ENCODE data around the gene SERPINB1. TPM values are rescaled to one million over a fixed set of nuclear protein-coding genes. Genes with fewer than 3 reads are reported as not detected.
A peak's percentile ranks its signal among the peaks of the same experiment; 100 is the strongest.

The SERPINB1 gene
- total RNA-seq, 3 donors from 2014 or later (not counting 1 experiment from before 2014, with no cell fraction given), result 74.8 to 80.2 (median 78.1) TPM

GRCh38 chr6:2810092-2810671 lies 31.5 kb downstream of the SERPINB1 start:
- no peak for ATAC-seq
- no peaks in the 10 kb centered on the region for H3K9me3 ChIP-seq (ENCODE audit: control insufficient read depth, insufficient read depth, low read length)
- peaks cover 17 to 33% of the 10 kb centered on the region in 2 donors for H3K4me1 Mint-ChIP-seq
- no peak for DNase-seq
- H3K27ac ChIP-seq (ENCODE audit: low read length), result no peak overlapping the region
- no peak overlapping the region for H3K4me3 Mint-ChIP-seq
- no peaks in the 10 kb centered on the region for H3K36me3 ChIP-seq (ENCODE audit: control insufficient read depth, insufficient read depth, low read length)
- no peaks in the 10 kb centered on the region for H3K4me1 ChIP-seq (ENCODE audit: control insufficient read depth, insufficient read depth, low read length)
- WGBS (ENCODE audit: insufficient coverage), result 92% methylated on average over 7 of the region's 9 CpGs
- peaks cover under 1% of the 10 kb centered on the region for H3K36me3 Mint-ChIP-seq
- TF ChIP-seq CTCF (IDR thresholded peaks at IDR 0.05), result no peak
- peak overlapping the region in 1 of 2 donors; percentile 5 for H3K27ac Mint-ChIP-seq
- intact Hi-C loops (cut with micrococcal nuclease), result no loop called here
- H3K9me3 Mint-ChIP-seq, result peaks cover 0 to 2% of the 10 kb centered on the region in 2 donors
- H3K27me3 Mint-ChIP-seq (ENCODE audit: low read depth in 2 of 2), result peaks cover 0 to 4% of the 10 kb centered on the region in 2 donors
- no peaks in the 10 kb centered on the region for H3K27me3 ChIP-seq (ENCODE audit: control insufficient read depth, insufficient read depth, low read length)
- H3K4me3 ChIP-seq (ENCODE audit: low read length), result no peak overlapping the region

GRCh38 chr6:2809015-2809414 lies 32.6 kb downstream of the SERPINB1 start:
- no peak overlapping the region for H3K4me3 Mint-ChIP-seq
- no peaks in the 10 kb centered on the region for H3K27me3 ChIP-seq (ENCODE audit: control insufficient read depth, insufficient read depth, low read length)
- WGBS (ENCODE audit: insufficient coverage), result 97% methylated on average over 2 of the region's 2 CpGs
- H3K4me1 Mint-ChIP-seq, result peaks cover 17 to 33% of the 10 kb centered on the region in 2 donors
- no peaks in the 10 kb centered on the region for H3K36me3 ChIP-seq (ENCODE audit: control insufficient read depth, insufficient read depth, low read length)
- no peaks in the 10 kb centered on the region for H3K9me3 Mint-ChIP-seq
- no peak overlapping the region for H3K27ac ChIP-seq (ENCODE audit: low read length)
- no peaks in the 10 kb centered on the region for H3K4me1 ChIP-seq (ENCODE audit: control insufficient read depth, insufficient read depth, low read length)
- no peak overlapping the region for H3K27ac Mint-ChIP-seq
- H3K4me3 ChIP-seq (ENCODE audit: low read length), result no peak overlapping the region
- TF ChIP-seq CTCF (IDR thresholded peaks at IDR 0.05), result no peak
- H3K27me3 Mint-ChIP-seq (ENCODE audit: low read depth in 2 of 2), result peaks cover 0 to 4% of the 10 kb centered on the region in 2 donors
- DNase-seq (no peak), ATAC-seq (no peak)
- intact Hi-C loops (cut with micrococcal nuclease), result no loop called here
- H3K9me3 ChIP-seq (ENCODE audit: control insufficient read depth, insufficient read depth, low read length), result no peaks in the 10 kb centered on the region
- no peaks in the 10 kb centered on the region for H3K36me3 Mint-ChIP-seq

GRCh38 chr6:2807342-2808090 lies 34.1 kb downstream of the SERPINB1 start:
- H3K9me3 ChIP-seq (ENCODE audit: control insufficient read depth, insufficient read depth, low read length), result no peaks in the 10 kb centered on the region
- no peak for ATAC-seq
- H3K4me3 Mint-ChIP-seq, result no peak overlapping the region
- no peak for DNase-seq
- no peak for TF ChIP-seq CTCF (IDR thresholded peaks at IDR 0.05)
- no peaks in the 10 kb centered on the region for H3K9me3 Mint-ChIP-seq
- H3K27ac Mint-ChIP-seq, result no peak overlapping the region
- H3K4me3 ChIP-seq (ENCODE audit: low read length), result no peak overlapping the region
- H3K27ac ChIP-seq (ENCODE audit: low read length), result no peak overlapping the region
- peaks cover 0 to 4% of the 10 kb centered on the region in 2 donors for H3K27me3 Mint-ChIP-seq (ENCODE audit: low read depth in 2 of 2)
- WGBS (ENCODE audit: insufficient coverage), result 85% methylated on average over 9 of the region's 9 CpGs
- intact Hi-C loops (cut with micrococcal nuclease), result no loop called here
- H3K36me3 Mint-ChIP-seq, result no peaks in the 10 kb centered on the region
- H3K27me3 ChIP-seq (ENCODE audit: control insufficient read depth, insufficient read depth, low read length), result no peaks in the 10 kb centered on the region
- H3K36me3 ChIP-seq (ENCODE audit: control insufficient read depth, insufficient read depth, low read length), result no peaks in the 10 kb centered on the region
- H3K4me1 ChIP-seq (ENCODE audit: control insufficient read depth, insufficient read depth, low read length), result no peaks in the 10 kb centered on the region
- H3K4me1 Mint-ChIP-seq, result peaks cover 17 to 33% of the 10 kb centered on the region in 2 donors
